ENCODE measurements around the gene ALOX15B. TPM values are rescaled to one million over a fixed set of nuclear protein-coding genes. Genes with fewer than 3 reads are reported as not detected.

ALOX15B gene
- total and polyA plus RNA-seq, 2 donors from 2014 or later, result 0.15 to 8.0 TPM

GRCh38 chr17:8087075-8087951 is 48.5 kb downstream of the ALOX15B start, which contains the start of gene ALOX12B:
ALOX12B (minus strand) TSS chr17:8087716; CDS start chr17:8087442, 274 bp downstream.
- intact Hi-C loops (cut with DNase I), result no loop called here
- DNase-seq (no peak), FAIRE-seq (no peak)
- Histone ChIP-seq H3K27ac (ENCODE audit: low read depth in 2 of 2, low read length in 2 of 2) (no peak within 1 kb of the TSS), H3K9me3 (ENCODE audit: control insufficient read depth in 2 of 3, insufficient read depth in 1 of 3, low read length in 3 of 3) (no peaks in the 10 kb centered on the region), H3K27me3 (ENCODE audit: control insufficient read depth, insufficient read depth, low read length) (no peaks in the 10 kb centered on the region), H3K4me3 (ENCODE audit: low read length in 3 of 3) (no peak within 1 kb of the TSS), H3K4me1 (ENCODE audit: control insufficient read depth in 2 of 3, insufficient read depth in 2 of 3, low read depth in 1 of 3, low read length in 3 of 3) (no peaks in the 10 kb centered on the region), H3K36me3 (ENCODE audit: control insufficient read depth in 2 of 3, insufficient read depth in 3 of 3, low read length in 3 of 3) (no peaks in the 10 kb centered on the region), H3K9ac (ENCODE audit: low read length in 3 of 3) (no peak within 1 kb of the TSS)
- no peak for TF ChIP-seq CTCF (IDR thresholded peaks at IDR 0.05; ENCODE audit: borderline replicate concordance, extremely low read depth, insufficient read depth)

GRCh38 chr17:8087952-8088230 is 49.0 kb downstream of the ALOX15B start:
- Histone ChIP-seq H3K9ac (ENCODE audit: low read length in 3 of 3) (no peak overlapping the region), H3K27ac (ENCODE audit: low read depth in 2 of 2, low read length in 2 of 2) (no peak overlapping the region), H3K27me3 (ENCODE audit: control insufficient read depth, insufficient read depth, low read length) (no peaks in the 10 kb centered on the region), H3K36me3 (ENCODE audit: control insufficient read depth in 2 of 3, insufficient read depth in 3 of 3, low read length in 3 of 3) (no peaks in the 10 kb centered on the region), H3K4me1 (ENCODE audit: control insufficient read depth in 2 of 3, insufficient read depth in 2 of 3, low read depth in 1 of 3, low read length in 3 of 3) (no peaks in the 10 kb centered on the region), H3K4me3 (ENCODE audit: low read length in 3 of 3) (no peak overlapping the region), H3K9me3 (ENCODE audit: control insufficient read depth in 2 of 3, insufficient read depth in 1 of 3, low read length in 3 of 3) (no peaks in the 10 kb centered on the region)
- DNase-seq, result no peak
- no peak for FAIRE-seq
- intact Hi-C loops (cut with DNase I), result no loop called here
- no peak for TF ChIP-seq CTCF (IDR thresholded peaks at IDR 0.05; ENCODE audit: borderline replicate concordance, extremely low read depth, insufficient read depth)

GRCh38 chr17:8089728-8090127 is 50.9 kb downstream of the ALOX15B start:
- no peak for TF ChIP-seq CTCF (IDR thresholded peaks at IDR 0.05; ENCODE audit: borderline replicate concordance, extremely low read depth, insufficient read depth)
- H3K27ac ChIP-seq (ENCODE audit: low read depth in 2 of 2, low read length in 2 of 2), result no peak overlapping the region
- H3K27me3 ChIP-seq (ENCODE audit: control insufficient read depth, insufficient read depth, low read length), result no peaks in the 10 kb centered on the region
- H3K4me3 ChIP-seq (ENCODE audit: low read length in 3 of 3), result no peak overlapping the region
- FAIRE-seq, result no peak
- no peaks in the 10 kb centered on the region for H3K4me1 ChIP-seq (ENCODE audit: control insufficient read depth in 2 of 3, insufficient read depth in 2 of 3, low read depth in 1 of 3, low read length in 3 of 3)
- H3K9me3 ChIP-seq (ENCODE audit: control insufficient read depth in 2 of 3, insufficient read depth in 1 of 3, low read length in 3 of 3), result no peaks in the 10 kb centered on the region
- intact Hi-C loops (cut with DNase I), result no loop called here
- H3K36me3 ChIP-seq (ENCODE audit: control insufficient read depth in 2 of 3, insufficient read depth in 3 of 3, low read length in 3 of 3), result no peaks in the 10 kb centered on the region
- H3K9ac ChIP-seq (ENCODE audit: low read length in 3 of 3), result no peak overlapping the region
- no peak for DNase-seq
